Measurements from ENCODE around the gene IL4. TPM values are rescaled to one million over a fixed set of nuclear protein-coding genes. Genes with fewer than 3 reads are reported as not detected.

IL4 gene
- total and polyA plus RNA-seq, 9 of the 15 experiments (the other 6 are each of a cell fraction or from before 2014, with no cell fraction given): 0.22 to 0.62 TPM; not detected in 7

- no TSS peak for BruUV-seq (replicated peaks)
- H3K79me2 ChIP-seq (ENCODE audit: control insufficient read depth, insufficient read depth, low read length): no peaks in the 10 kb centered on the region
- H2AFZ ChIP-seq (ENCODE audit: low read depth, low read length): no peak overlapping the region
- 84% methylated on average over 2 of the region's 2 CpGs for WGBS (ENCODE audit: insufficient coverage, low coverage, missing lambda C conversion rate)
- FAIRE-seq (no peak), ATAC-seq (no peak), DNase-seq (ENCODE audit: extremely low read depth in 1 of 4, low spot score in 3 of 4) (no peak)
- in situ Hi-C loops (cut with MboI) (no loop called here), intact Hi-C loops (cut with micrococcal nuclease) (no loop called here)
- no peaks in the 10 kb centered on the region for H3K9me1 ChIP-seq (ENCODE audit: control insufficient read depth, insufficient read depth, low read length)
- no peaks in the 10 kb centered on the region for H4K20me1 ChIP-seq (replicated peaks; ENCODE audit: control insufficient read depth, insufficient read depth, low read length)
- ChIA-PET POLR2A (interaction anchor here (1.4 kb wide), 1 partner anchor 12 kb away, joined by 5 read pairs; the partner anchor contains the start of gene KIF3A), CTCF (ENCODE audit: low intra/inter-chr PET ratio) (no interaction called here)
- no peak overlapping the region for H3K4me3 ChIP-seq
- TF ChIP-seq, protein P1, sequence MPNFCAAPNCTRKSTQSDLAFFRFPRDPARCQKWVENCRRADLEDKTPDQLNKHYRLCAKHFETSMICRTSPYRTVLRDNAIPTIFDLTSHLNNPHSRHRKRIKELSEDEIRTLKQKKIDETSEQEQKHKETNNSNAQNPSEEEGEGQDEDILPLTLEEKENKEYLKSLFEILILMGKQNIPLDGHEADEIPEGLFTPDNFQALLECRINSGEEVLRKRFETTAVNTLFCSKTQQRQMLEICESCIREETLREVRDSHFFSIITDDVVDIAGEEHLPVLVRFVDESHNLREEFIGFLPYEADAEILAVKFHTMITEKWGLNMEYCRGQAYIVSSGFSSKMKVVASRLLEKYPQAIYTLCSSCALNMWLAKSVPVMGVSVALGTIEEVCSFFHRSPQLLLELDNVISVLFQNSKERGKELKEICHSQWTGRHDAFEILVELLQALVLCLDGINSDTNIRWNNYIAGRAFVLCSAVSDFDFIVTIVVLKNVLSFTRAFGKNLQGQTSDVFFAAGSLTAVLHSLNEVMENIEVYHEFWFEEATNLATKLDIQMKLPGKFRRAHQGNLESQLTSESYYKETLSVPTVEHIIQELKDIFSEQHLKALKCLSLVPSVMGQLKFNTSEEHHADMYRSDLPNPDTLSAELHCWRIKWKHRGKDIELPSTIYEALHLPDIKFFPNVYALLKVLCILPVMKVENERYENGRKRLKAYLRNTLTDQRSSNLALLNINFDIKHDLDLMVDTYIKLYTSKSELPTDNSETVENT (CRISPR knock-in tag; IDR thresholded peaks at IDR 0.05): no peak
- TF ChIP-seq C11orf30 (IDR thresholded peaks at IDR 0.05; ENCODE audit: low read depth): peak; percentile 60
- TF ChIP-seq CEBPG (CRISPR knock-in tag; IDR thresholded peaks at IDR 0.05): no peak
- peak; percentile 41 to 45; a peak in 2 of 4 replicates for TF ChIP-seq CEBPG (tag; conservative IDR thresholded peaks at IDR 0.05 in 1 of 2, IDR thresholded peaks at IDR 0.05 in 1 of 2)
- no peak for TF ChIP-seq ELK3 (CRISPR knock-in tag; IDR thresholded peaks at IDR 0.05)
- peak; percentile 76 for TF ChIP-seq ZNF316 (IDR thresholded peaks at IDR 0.05)
- peak; percentile 64; the same call in 1 of the 2 replicates for TF ChIP-seq MAFF (IDR thresholded peaks at IDR 0.05; ENCODE audit: low read length)
- TF ChIP-seq ATF3 (IDR thresholded peaks at IDR 0.05): peak; percentile 65
- TF ChIP-seq ATF3 (CRISPR knock-in tag; conservative IDR thresholded peaks at IDR 0.05): no peak
- peak; percentile 47; the same call in 1 of the 2 replicates for TF ChIP-seq MAFK (IDR thresholded peaks at IDR 0.05; ENCODE audit: low read length)
- peak; percentile 25; the same call in 1 of the 2 replicates for TF ChIP-seq CEBPB (tag; IDR thresholded peaks at IDR 0.05)
- TF ChIP-seq ATF6 (CRISPR knock-in tag; IDR thresholded peaks at IDR 0.05): no peak
- no peak overlapping the region for H3K9ac ChIP-seq (ENCODE audit: insufficient read depth in 1 of 2, low read depth in 2 of 2, low read length in 2 of 2)
- H3K27me3 ChIP-seq (ENCODE audit: control insufficient read depth in 2 of 2, insufficient read depth in 2 of 2, low read length in 2 of 2): no peaks in the 10 kb centered on the region
- no peaks in the 10 kb centered on the region for H3K9me3 ChIP-seq (replicated peaks; ENCODE audit: control insufficient read depth, insufficient read depth, low read depth, low read length)
- H3K4me2 ChIP-seq (ENCODE audit: insufficient read depth, low read length): no peak overlapping the region
- no peaks in the 10 kb centered on the region for H3K36me3 ChIP-seq (ENCODE audit: control insufficient read depth, insufficient read depth, low read length)
- H3K4me1 ChIP-seq (replicated peaks in 1 of 2; ENCODE audit: control insufficient read depth in 2 of 2, insufficient read depth in 2 of 2, low read length in 2 of 2): no peaks in the 10 kb centered on the region
- H3K27ac ChIP-seq (ENCODE audit: extremely low read depth, low read depth, low read length): no peak overlapping the region
Measured at GRCh38 chr5:132725745-132726144, 52.0 kb downstream of the IL4 start.

Measured in K562 (cell line).